Bladder microvascular endothelial cell (primary cell): ENCODE data around the gene OXCT2. TPM values are rescaled to one million over a fixed set of nuclear protein-coding genes. Genes with fewer than 3 reads are reported as not detected.

Experiments
- total RNA-seq: library from RNA; depleted of rRNA; stranded (reverse); fragments of >200 nt; gene quantifications from 2 replicates; pipeline ENCODE4 v1.2.3, GENCODE V29; 2014

OXCT2 gene
- 2.3 and 4.5 TPM in 2 replicates for total RNA-seq

DNA sequence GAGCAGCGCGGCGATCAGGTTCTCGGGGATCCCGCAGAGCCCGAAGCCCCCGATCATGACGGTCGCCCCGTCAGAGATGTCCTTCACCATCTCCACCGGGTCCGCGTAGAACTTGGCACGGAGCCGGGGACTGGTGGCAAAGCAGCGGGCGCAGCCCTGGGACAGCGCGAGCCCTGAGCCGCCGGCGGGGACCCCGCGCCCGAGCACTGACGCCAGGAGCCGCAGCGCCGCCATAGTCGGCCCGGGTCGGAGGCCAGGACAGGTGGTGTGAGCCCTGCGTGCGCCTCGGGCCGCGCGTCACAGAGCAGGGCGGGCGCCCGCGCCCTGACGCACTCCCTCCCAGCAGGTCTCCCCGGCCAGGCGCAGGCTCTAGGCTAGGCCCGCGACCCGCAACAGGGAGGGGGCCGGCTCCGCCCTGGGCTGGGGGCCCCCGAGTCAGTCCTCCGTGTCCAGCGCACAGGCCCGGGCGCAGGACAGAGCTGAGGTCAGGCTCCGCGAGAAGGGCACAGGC, at the start of gene OXCT2:
TSS of gene OXCT2 (minus strand) at position 327 of the 511 bp plus-strand sequence. CDS start at position 234, 93 bp downstream.

DNA sequence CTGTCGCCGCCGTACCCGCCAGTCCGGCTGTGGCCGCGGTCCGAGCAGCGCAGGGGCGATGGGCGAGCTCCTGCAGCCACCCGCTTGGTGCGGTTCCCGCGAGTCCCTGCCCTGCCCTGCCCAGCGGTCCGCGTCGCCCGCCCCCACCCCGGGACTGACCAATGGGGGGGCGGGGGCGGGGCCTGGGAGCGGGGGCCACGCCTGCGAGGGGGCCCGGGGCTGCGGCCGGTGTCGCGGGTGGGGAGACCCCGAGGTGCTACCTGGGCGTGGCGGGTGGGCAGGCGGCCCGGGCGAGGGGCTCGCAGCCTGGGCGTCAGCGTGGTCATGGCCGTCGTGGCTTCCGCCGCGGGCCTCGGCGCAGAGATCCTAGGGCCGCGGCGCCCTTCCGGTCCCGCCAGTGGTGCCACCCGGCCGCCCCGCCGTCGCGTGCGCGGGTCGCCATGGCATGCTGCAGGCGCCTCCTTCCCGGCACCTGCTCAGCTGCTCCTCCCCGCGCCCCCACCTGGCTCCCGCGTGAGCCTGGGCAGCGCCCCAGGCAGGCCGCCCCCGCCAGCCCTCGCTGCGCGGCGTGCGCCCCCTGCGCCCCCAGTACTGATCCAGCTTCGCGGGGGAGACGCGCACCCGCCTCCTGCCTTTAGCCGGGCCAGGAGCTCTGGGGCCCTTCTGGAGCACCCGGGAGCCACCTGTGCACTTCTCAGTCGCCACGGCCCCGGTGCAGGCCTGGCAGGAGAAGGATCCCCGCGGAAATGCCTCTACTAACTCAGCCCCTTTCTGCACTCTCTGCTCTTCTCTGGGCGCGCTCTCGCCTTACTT, 17.8 kb upstream of the OXCT2 start, which contains the start of gene BMP8B:
TSS of gene BMP8B (minus strand) at position 108 of the 813 bp plus-strand sequence. CDS start 380 bp downstream, outside the sequence.

DNA sequence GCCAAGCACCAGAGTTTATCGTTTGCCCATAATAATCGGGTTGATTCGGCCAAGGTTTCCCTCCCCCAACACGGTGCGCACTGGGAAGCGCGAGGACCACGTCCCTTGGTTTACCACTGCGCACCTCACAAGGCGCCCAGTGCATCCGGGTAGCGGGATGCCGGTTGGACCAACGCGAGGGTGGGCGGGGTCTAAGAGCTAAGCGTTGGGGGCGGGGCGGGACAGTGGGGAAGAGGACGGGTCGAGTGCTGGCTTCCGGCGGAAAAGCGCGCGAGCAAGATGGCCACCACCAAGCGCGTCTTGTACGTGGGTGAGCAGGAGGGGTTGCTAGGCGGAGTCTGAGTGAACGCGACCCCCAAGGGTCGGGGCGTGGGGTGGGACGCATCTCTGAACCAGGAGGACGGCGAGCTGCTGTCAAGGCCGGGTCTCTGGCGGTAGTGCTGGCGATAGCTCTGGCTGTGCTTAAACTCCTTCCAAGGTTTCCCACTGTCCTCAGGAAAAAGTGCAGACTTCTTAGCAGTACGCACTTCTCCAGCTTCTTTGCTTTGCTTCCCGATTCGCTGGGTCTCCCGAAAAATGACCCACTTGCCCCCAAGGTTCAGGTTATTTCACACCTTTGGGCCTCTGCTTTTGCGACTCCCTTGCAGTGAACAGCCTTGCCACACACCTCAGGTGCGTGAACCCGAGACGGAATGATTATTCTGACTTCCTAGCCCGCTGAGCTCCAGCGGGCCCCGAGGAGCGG, 32.4 kb downstream of the OXCT2 start, which contains the start of gene PPIE:
TSS of gene PPIE (plus strand) at position 261 of the 745 bp plus-strand sequence. CDS start at position 280, 19 bp downstream.

Other genes starting within 250 kb of the OXCT2 start
- 106 and 200 TPM in 2 replicates for gene PABPC4, start 194.6 kb downstream of the OXCT2 start, total RNA-seq
- 0.06 and 0.32 TPM in 2 replicates for gene HEYL, start 131.7 kb downstream of the OXCT2 start, total RNA-seq
- not detected in 2 replicates for gene NT5C1A, start 99.2 kb downstream of the OXCT2 start, total RNA-seq
- gene HPCAL4, start 79.9 kb downstream of the OXCT2 start, total RNA-seq = not detected in 2 replicates
- 25.7 and 43.4 TPM in 2 replicates for gene PPIE, start 32.5 kb downstream of the OXCT2 start, total RNA-seq
- gene BMP8B, start 17.5 kb upstream of the OXCT2 start, total RNA-seq = under 0.01 and 0.82 TPM in 2 replicates
- 15.2 and 16.7 TPM in 2 replicates for gene TRIT1, start 112.2 kb upstream of the OXCT2 start, total RNA-seq
- gene MYCL, start 130.6 kb upstream of the OXCT2 start, total RNA-seq = 0.16 and 0.44 TPM in 2 replicates
- 0.13 and 0.32 TPM in 2 replicates for gene MFSD2A, start 183.8 kb upstream of the OXCT2 start, total RNA-seq